Thyroid gland (tissue), 4 donors: ENCODE measurements around the gene CLDN24.

Source experiments
- CTCF ChIP-seq, 6 experiments: fragments of 200-600 bp in 3 of 6; fragments of 450-650 bp in 3 of 6; sonication (generic) in 3 of 6; IDR thresholded peaks; one replicate each; pipeline ENCODE4 v1.5.1; 2016 to 2019; ENCODE audit warnings: antibody characterized with exemption in 6 of 6, mild to moderate bottlenecking in 2 of 6, inconsistent platforms in 1 of 6, moderate library complexity in 1 of 6
- POLR2A ChIP-seq, 2 donors: fragments of 450-650 bp; IDR thresholded peaks; one replicate each; pipeline ENCODE4 v1.6.1; 2017; ENCODE audit warnings: antibody characterized with exemption in 2 of 2, mild to moderate bottlenecking in 2 of 2, moderate library complexity in 1 of 2

GRCh38 chr4:183327827-183328226, 5.6 kb upstream of the CLDN24 start:
- TF ChIP-seq CTCF (IDR thresholded peaks at IDR 0.05) (no peak), POLR2A (IDR thresholded peaks at IDR 0.05) (no peak)
